ENCODE data around the gene SLC47A1.

DNA sequence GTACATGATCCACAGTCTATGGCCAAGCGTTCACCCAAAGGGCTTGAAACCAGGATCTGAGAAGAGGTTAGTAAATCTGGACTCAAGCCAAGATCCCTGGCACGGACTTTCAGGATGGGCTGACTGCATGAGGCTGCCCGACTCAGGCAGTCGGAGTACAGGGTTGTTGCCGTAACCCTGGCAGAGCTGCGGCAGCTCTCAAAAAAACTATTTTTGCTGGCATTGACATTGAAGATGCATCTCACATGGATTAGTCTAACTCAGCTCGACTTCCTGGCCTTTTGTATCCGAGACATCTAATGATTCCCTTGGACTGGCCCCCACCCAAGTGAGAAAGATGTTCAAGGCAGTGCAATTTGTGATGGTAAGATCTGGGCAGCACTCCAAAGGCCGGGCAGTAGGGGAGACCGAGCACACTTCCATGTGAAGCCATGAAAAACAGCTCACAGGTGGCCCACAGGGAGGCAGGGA, 6.2 kb downstream of the SLC47A1 start:
- TF ChIP-seq, protein P1, sequence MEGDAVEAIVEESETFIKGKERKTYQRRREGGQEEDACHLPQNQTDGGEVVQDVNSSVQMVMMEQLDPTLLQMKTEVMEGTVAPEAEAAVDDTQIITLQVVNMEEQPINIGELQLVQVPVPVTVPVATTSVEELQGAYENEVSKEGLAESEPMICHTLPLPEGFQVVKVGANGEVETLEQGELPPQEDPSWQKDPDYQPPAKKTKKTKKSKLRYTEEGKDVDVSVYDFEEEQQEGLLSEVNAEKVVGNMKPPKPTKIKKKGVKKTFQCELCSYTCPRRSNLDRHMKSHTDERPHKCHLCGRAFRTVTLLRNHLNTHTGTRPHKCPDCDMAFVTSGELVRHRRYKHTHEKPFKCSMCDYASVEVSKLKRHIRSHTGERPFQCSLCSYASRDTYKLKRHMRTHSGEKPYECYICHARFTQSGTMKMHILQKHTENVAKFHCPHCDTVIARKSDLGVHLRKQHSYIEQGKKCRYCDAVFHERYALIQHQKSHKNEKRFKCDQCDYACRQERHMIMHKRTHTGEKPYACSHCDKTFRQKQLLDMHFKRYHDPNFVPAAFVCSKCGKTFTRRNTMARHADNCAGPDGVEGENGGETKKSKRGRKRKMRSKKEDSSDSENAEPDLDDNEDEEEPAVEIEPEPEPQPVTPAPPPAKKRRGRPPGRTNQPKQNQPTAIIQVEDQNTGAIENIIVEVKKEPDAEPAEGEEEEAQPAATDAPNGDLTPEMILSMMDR (tag by site-specific recombination; IDR thresholded peaks at IDR 0.05): no peak
- no peak for TF ChIP-seq ZNF157 (tag by site-specific recombination; IDR thresholded peaks at IDR 0.05)
- TF ChIP-seq YY1 (tag by site-specific recombination; IDR thresholded peaks at IDR 0.05): no peak
- no peak for TF ChIP-seq ZBTB7A (tag by site-specific recombination; IDR thresholded peaks at IDR 0.05; ENCODE audit: low read depth)
- TF ChIP-seq, protein P2, sequence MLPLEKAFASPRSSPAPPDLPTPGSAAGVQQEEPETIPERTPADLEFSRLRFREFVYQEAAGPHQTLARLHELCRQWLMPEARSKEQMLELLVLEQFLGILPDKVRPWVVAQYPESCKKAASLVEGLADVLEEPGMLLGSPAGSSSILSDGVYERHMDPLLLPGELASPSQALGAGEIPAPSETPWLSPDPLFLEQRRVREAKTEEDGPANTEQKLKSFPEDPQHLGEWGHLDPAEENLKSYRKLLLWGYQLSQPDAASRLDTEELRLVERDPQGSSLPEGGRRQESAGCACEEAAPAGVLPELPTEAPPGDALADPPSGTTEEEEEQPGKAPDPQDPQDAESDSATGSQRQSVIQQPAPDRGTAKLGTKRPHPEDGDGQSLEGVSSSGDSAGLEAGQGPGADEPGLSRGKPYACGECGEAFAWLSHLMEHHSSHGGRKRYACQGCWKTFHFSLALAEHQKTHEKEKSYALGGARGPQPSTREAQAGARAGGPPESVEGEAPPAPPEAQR (tag by site-specific recombination; IDR thresholded peaks at IDR 0.05): no peak
- no peak for TF ChIP-seq ZNF140 (tag by site-specific recombination; IDR thresholded peaks at IDR 0.05)
- no peak for TF ChIP-seq ZFP37 (tag by site-specific recombination; IDR thresholded peaks at IDR 0.05)
- TF ChIP-seq ZBTB10 (tag by site-specific recombination; IDR thresholded peaks at IDR 0.05): no peak
- TF ChIP-seq GLIS2 (tag by site-specific recombination; IDR thresholded peaks at IDR 0.05): no peak
- no peak for TF ChIP-seq ZNF324 (tag by site-specific recombination; IDR thresholded peaks at IDR 0.05)
- TF ChIP-seq GLIS1 (tag by site-specific recombination; IDR thresholded peaks at IDR 0.05): no peak
- no peak for TF ChIP-seq ZNF639 (tag by site-specific recombination; IDR thresholded peaks at IDR 0.05)
- TF ChIP-seq, protein P3, sequence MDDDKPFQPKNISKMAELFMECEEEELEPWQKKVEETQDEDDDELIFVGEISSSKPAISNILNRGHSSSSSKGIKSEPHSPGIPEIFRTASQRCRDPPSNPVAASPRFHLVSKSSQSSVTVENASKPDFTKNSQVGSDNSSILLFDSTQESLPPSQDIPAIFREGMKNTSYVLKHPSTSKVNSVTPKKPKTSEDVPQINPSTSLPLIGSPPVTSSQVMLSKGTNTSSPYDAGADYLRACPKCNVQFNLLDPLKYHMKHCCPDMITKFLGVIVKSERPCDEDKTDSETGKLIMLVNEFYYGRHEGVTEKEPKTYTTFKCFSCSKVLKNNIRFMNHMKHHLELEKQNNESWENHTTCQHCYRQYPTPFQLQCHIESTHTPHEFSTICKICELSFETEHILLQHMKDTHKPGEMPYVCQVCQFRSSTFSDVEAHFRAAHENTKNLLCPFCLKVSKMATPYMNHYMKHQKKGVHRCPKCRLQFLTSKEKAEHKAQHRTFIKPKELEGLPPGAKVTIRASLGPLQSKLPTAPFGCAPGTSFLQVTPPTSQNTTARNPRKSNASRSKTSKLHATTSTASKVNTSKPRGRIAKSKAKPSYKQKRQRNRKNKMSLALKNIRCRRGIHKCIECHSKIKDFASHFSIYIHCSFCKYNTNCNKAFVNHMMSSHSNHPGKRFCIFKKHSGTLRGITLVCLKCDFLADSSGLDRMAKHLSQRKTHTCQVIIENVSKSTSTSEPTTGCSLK (tag by site-specific recombination; IDR thresholded peaks at IDR 0.05): no peak
- TF ChIP-seq, protein P4, sequence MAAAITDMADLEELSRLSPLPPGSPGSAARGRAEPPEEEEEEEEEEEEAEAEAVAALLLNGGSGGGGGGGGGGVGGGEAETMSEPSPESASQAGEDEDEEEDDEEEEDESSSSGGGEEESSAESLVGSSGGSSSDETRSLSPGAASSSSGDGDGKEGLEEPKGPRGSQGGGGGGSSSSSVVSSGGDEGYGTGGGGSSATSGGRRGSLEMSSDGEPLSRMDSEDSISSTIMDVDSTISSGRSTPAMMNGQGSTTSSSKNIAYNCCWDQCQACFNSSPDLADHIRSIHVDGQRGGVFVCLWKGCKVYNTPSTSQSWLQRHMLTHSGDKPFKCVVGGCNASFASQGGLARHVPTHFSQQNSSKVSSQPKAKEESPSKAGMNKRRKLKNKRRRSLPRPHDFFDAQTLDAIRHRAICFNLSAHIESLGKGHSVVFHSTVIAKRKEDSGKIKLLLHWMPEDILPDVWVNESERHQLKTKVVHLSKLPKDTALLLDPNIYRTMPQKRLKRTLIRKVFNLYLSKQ (tag by site-specific recombination; IDR thresholded peaks at IDR 0.05; ENCODE audit: borderline replicate concordance): no peak

Data from HEK293 (cell line).